SK-N-SH treated with all-trans-retinoic acid at 6 μM for 48 hours (cell line): ENCODE measurements around the gene RASD2.

ENCODE experiments used
- ATAC-seq: fragments of 200-7000 bp; cut with Tn5 transposase; 3 replicates; pipeline ENCODE4 v1.9.1; 2020; ENCODE audit warnings: mild to moderate bottlenecking, moderate library complexity
- ARNTL ChIP-seq: fragments of 450-650 bp; formaldehyde crosslinking; IDR thresholded peaks from 2 replicates; pipeline ENCODE4 v1.5.0; 2020; ENCODE audit warnings: low read depth, mild to moderate bottlenecking, moderate library complexity, borderline replicate concordance
- BACH2 ChIP-seq: fragments of 250-450 bp; sonication (Bioruptor Pico); IDR thresholded peaks from 2 replicates; pipeline ENCODE4 v1.9.0; 2021; ENCODE audit warnings: mild to moderate bottlenecking, borderline replicate concordance
- CSDC2 ChIP-seq: fragments of 250-450 bp; sonication (Bioruptor Pico); IDR thresholded peaks from 2 replicates; pipeline ENCODE4 v1.5.0; 2020; ENCODE audit warnings: mild to moderate bottlenecking, moderate library complexity
- ISL1 ChIP-seq: fragments of 250-450 bp; sonication (Bioruptor Pico); IDR thresholded peaks from 2 replicates; pipeline ENCODE4 v2.1.2; 2022; ENCODE audit warnings: mild to moderate bottlenecking, moderate library complexity
- OSR1 ChIP-seq: fragments of 250-450 bp; sonication (Bioruptor Pico); IDR thresholded peaks from 2 replicates; pipeline ENCODE4 v1.8.0; 2022; ENCODE audit warnings: moderate library complexity, mild to moderate bottlenecking, inconsistent platforms
- SNAI2 ChIP-seq: fragments of 250-450 bp; sonication (Bioruptor Pico); IDR thresholded peaks from 2 replicates; pipeline ENCODE4 v1.5.0; 2020; ENCODE audit warnings: mild to moderate bottlenecking, moderate library complexity
- TCF4 ChIP-seq: fragments of 250-450 bp; sonication (Bioruptor Pico); IDR thresholded peaks from 2 replicates; pipeline ENCODE4 v1.8.0; 2021; ENCODE audit warnings: mild to moderate bottlenecking, moderate library complexity, borderline replicate concordance
- ZFP3 ChIP-seq: fragments of 250-450 bp; sonication (Bioruptor Pico); IDR thresholded peaks from 2 replicates; pipeline ENCODE4 v1.5.0; 2020; ENCODE audit warnings: mild to moderate bottlenecking, moderate library complexity
- ZNF565 ChIP-seq: fragments of 450-650 bp; formaldehyde crosslinking; conservative IDR thresholded peaks from 2 replicates; pipeline ENCODE4 v1.5.0; 2020; ENCODE audit warnings: low read depth, mild to moderate bottlenecking, moderate library complexity
- ZNF8 ChIP-seq: fragments of 450-650 bp; formaldehyde crosslinking; IDR thresholded peaks from 2 replicates; pipeline ENCODE4 v1.5.0; 2020; ENCODE audit warnings: mild to moderate bottlenecking, moderate library complexity
- TF ChIP-seq, protein P1 (sequence below): fragments of 250-450 bp; sonication (Bioruptor Pico); IDR thresholded peaks from 2 replicates; pipeline ENCODE4 v1.8.0; 2021; ENCODE audit warnings: low read depth, mild to moderate bottlenecking, moderate library complexity, borderline replicate concordance
- TF ChIP-seq, protein P2 (sequence below): fragments of 250-450 bp; sonication (Bioruptor Pico); IDR thresholded peaks from 2 replicates; pipeline ENCODE4 v1.5.0; 2020; ENCODE audit warnings: mild to moderate bottlenecking, moderate library complexity
- TF ChIP-seq, protein P3 (sequence below): fragments of 250-450 bp; sonication (Bioruptor Pico); IDR thresholded peaks from 2 replicates; pipeline ENCODE4 v1.5.1; 2021; ENCODE audit warnings: mild to moderate bottlenecking, moderate library complexity
- TF ChIP-seq, protein P4 (sequence below): fragments of 250-450 bp; sonication (Bioruptor Pico); IDR thresholded peaks from 2 replicates; pipeline ENCODE4 v1.5.1; 2020; ENCODE audit warnings: low read depth, mild to moderate bottlenecking, moderate library complexity

The RASD2 gene

DNA sequence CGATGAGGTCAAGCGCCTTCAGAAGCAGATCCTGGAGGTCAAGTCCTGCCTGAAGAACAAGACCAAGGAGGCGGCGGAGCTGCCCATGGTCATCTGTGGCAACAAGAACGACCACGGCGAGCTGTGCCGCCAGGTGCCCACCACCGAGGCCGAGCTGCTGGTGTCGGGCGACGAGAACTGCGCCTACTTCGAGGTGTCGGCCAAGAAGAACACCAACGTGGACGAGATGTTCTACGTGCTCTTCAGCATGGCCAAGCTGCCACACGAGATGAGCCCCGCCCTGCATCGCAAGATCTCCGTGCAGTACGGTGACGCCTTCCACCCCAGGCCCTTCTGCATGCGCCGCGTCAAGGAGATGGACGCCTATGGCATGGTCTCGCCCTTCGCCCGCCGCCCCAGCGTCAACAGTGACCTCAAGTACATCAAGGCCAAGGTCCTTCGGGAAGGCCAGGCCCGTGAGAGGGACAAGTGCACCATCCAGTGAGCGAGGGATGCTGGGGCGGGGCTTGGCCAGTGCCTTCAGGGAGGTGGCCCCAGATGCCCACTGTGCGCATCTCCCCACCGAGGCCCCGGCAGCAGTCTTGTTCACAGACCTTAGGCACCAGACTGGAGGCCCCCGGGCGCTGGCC lies 11.0 kb downstream of the RASD2 start:
- ATAC-seq, result no peak
- TF ChIP-seq, protein P1, sequence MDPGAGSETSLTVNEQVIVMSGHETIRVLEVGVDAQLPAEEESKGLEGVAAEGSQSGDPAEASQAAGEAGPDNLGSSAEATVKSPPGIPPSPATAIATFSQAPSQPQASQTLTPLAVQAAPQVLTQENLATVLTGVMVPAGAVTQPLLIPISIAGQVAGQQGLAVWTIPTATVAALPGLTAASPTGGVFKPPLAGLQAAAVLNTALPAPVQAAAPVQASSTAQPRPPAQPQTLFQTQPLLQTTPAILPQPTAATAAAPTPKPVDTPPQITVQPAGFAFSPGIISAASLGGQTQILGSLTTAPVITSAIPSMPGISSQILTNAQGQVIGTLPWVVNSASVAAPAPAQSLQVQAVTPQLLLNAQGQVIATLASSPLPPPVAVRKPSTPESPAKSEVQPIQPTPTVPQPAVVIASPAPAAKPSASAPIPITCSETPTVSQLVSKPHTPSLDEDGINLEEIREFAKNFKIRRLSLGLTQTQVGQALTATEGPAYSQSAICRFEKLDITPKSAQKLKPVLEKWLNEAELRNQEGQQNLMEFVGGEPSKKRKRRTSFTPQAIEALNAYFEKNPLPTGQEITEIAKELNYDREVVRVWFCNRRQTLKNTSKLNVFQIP (CRISPR knock-in tag), result no peak
- TF ChIP-seq ZFP3 (no peak), ARNTL (no peak), ISL1 (CRISPR knock-in tag) (no peak), BACH2 (CRISPR knock-in tag) (no peak), OSR1 (no peak), CSDC2 (CRISPR knock-in tag) (no peak)
- TF ChIP-seq, protein P2, sequence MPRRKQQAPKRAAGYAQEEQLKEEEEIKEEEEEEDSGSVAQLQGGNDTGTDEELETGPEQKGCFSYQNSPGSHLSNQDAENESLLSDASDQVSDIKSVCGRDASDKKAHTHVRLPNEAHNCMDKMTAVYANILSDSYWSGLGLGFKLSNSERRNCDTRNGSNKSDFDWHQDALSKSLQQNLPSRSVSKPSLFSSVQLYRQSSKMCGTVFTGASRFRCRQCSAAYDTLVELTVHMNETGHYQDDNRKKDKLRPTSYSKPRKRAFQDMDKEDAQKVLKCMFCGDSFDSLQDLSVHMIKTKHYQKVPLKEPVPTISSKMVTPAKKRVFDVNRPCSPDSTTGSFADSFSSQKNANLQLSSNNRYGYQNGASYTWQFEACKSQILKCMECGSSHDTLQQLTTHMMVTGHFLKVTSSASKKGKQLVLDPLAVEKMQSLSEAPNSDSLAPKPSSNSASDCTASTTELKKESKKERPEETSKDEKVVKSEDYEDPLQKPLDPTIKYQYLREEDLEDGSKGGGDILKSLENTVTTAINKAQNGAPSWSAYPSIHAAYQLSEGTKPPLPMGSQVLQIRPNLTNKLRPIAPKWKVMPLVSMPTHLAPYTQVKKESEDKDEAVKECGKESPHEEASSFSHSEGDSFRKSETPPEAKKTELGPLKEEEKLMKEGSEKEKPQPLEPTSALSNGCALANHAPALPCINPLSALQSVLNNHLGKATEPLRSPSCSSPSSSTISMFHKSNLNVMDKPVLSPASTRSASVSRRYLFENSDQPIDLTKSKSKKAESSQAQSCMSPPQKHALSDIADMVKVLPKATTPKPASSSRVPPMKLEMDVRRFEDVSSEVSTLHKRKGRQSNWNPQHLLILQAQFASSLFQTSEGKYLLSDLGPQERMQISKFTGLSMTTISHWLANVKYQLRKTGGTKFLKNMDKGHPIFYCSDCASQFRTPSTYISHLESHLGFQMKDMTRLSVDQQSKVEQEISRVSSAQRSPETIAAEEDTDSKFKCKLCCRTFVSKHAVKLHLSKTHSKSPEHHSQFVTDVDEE (CRISPR knock-in tag), result no peak
- TF ChIP-seq, protein P3, sequence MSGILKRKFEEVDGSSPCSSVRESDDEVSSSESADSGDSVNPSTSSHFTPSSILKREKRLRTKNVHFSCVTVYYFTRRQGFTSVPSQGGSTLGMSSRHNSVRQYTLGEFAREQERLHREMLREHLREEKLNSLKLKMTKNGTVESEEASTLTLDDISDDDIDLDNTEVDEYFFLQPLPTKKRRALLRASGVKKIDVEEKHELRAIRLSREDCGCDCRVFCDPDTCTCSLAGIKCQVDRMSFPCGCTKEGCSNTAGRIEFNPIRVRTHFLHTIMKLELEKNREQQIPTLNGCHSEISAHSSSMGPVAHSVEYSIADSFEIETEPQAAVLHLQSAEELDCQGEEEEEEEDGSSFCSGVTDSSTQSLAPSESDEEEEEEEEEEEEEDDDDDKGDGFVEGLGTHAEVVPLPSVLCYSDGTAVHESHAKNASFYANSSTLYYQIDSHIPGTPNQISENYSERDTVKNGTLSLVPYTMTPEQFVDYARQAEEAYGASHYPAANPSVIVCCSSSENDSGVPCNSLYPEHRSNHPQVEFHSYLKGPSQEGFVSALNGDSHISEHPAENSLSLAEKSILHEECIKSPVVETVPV (CRISPR knock-in tag), result no peak

DNA sequence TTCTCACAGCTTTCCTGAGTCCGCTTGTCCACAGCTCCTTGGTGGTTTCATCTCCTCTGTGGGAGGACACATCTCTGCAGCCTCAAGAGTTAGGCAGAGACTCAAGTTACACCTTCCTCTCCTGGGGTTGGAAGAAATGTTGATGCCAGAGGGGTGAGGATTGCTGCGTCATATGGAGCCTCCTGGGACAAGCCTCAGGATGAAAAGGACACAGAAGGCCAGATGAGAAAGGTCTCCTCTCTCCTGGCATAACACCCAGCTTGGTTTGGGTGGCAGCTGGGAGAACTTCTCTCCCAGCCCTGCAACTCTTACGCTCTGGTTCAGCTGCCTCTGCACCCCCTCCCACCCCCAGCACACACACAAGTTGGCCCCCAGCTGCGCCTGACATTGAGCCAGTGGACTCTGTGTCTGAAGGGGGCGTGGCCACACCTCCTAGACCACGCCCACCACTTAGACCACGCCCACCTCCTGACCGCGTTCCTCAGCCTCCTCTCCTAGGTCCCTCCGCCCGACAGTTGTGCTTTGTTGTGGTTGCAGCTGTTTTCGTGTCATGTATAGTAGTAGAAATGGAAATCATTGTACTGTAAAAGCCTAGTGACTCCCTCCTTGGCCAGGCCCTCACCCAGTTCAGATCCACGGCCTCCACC lies 11.7 kb downstream of the RASD2 start:
- peak; percentile 36; the same call in 2 of the 3 replicates for ATAC-seq
- TF ChIP-seq SNAI2, result no peak
- TF ChIP-seq, protein P1 (CRISPR knock-in tag), result no peak
- no peak for TF ChIP-seq ZFP3
- no peak for TF ChIP-seq ARNTL
- TF ChIP-seq, protein P4, sequence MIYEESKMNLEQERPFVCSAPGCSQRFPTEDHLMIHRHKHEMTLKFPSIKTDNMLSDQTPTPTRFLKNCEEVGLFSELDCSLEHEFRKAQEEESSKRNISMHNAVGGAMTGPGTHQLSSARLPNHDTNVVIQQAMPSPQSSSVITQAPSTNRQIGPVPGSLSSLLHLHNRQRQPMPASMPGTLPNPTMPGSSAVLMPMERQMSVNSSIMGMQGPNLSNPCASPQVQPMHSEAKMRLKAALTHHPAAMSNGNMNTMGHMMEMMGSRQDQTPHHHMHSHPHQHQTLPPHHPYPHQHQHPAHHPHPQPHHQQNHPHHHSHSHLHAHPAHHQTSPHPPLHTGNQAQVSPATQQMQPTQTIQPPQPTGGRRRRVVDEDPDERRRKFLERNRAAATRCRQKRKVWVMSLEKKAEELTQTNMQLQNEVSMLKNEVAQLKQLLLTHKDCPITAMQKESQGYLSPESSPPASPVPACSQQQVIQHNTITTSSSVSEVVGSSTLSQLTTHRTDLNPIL, result no peak
- TF ChIP-seq, protein P3 (CRISPR knock-in tag), result no peak
- TF ChIP-seq CSDC2 (CRISPR knock-in tag), result no peak
- TF ChIP-seq ISL1 (CRISPR knock-in tag), result no peak
- TF ChIP-seq, protein P2 (CRISPR knock-in tag), result no peak

DNA sequence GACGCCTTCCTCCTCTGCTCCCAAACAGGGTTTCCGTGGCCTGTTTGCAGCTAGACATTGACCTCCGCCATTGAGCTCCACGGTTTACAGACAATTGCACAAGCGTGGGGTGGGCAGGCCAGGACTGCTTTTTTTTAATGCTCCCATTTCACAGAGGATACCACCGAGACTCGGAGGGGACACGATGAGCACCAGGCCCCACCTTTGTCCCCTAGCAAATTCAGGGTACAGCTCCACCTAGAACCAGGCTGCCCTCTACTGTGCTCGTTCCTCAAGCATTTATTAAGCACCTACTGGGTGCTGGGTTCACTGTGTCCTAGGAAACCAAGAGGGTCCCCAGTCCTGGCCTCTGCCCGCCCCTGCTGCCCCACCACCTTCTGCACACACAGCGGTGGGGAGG lies 12.2 kb downstream of the RASD2 start:
- no peak for ATAC-seq
- no peak for TF ChIP-seq CSDC2 (CRISPR knock-in tag)
- no peak for TF ChIP-seq ZNF8 (CRISPR knock-in tag)
- no peak for TF ChIP-seq ZNF565 (CRISPR knock-in tag)
- TF ChIP-seq, protein P1 (CRISPR knock-in tag), result no peak
- TF ChIP-seq TCF4 (CRISPR knock-in tag), result no peak
